ENCODE measurements around the gene UPF2. TPM values are rescaled to one million over a fixed set of nuclear protein-coding genes. Genes with fewer than 3 reads are reported as not detected.
"Not testable (repeated sequence)": the region's sequence is repeated elsewhere in the genome, so short reads cannot be mapped to it uniquely, and the experiment has no call there.

The UPF2 gene
- total RNA-seq, 4 donors from 2014 or later, result 16.5 to 28.6 (median 23.1) TPM

- no peaks in the 10 kb centered on the region for H3K27me3 ChIP-seq
- H3K36me3 ChIP-seq, result no peaks in the 10 kb centered on the region
- intact Hi-C loops (cut with DNase I; ENCODE audit: low total_unique reads) (no loop called here), in situ Hi-C loops (cut with MboI; ENCODE audit: low pct_ligation_motif_present in 1 of 4, low pct_unique_long_range_greater_than_20kb in 1 of 4, low sequenced_read_pairs in 3 of 4) (no loop called here)
- DNase-seq, result no peak
- H3K4me1 ChIP-seq, result peaks cover 0 to 21% (median 12%) of the 10 kb centered on the region in 4 donors
- peak overlapping the region in 3 of 4 donors; percentile 21 to 67 (median 33) for H3K27ac ChIP-seq
- 84 to 95% methylated on average over 6 of the region's 6 CpGs for WGBS, 2 donors (ENCODE audit: low coverage in 1 of 2)
- no peak overlapping the region for H3K4me3 ChIP-seq
- H3K9me3 ChIP-seq, result no peaks in the 10 kb centered on the region
- TF ChIP-seq POLR2A (IDR thresholded peaks at IDR 0.05) (no peak), CTCF (IDR thresholded peaks at IDR 0.05) (no peak), EP300 (IDR thresholded peaks at IDR 0.05; ENCODE audit: low read depth) (no peak), POLR2AphosphoS5 (IDR thresholded peaks at IDR 0.05) (peak in 2 of 3 donors; percentile 40)
Observed at GRCh38 chr10:12018438-12019282, 23.9 kb downstream of the UPF2 start.

GRCh38 chr10:12013926-12014325 is 28.7 kb downstream of the UPF2 start:
- Histone ChIP-seq H3K27ac (no peak overlapping the region), H3K4me3 (no peak overlapping the region), H3K27me3 (no peaks in the 10 kb centered on the region), H3K36me3 (peaks cover 0 to 39% (median 10%) of the 10 kb centered on the region in 4 donors), H3K9me3 (peaks cover 10 to 11% of the 10 kb centered on the region in 2 donors), H3K4me1 (peaks cover 0 to 2% (median under 1%) of the 10 kb centered on the region in 4 donors)
- in situ Hi-C loops (cut with MboI; ENCODE audit: low pct_ligation_motif_present in 1 of 4, low pct_unique_long_range_greater_than_20kb in 1 of 4, low sequenced_read_pairs in 3 of 4) (no loop called here), intact Hi-C loops (cut with DNase I; ENCODE audit: low total_unique reads) (no loop called here)
- TF ChIP-seq CTCF (IDR thresholded peaks at IDR 0.05), result no peak
- TF ChIP-seq POLR2AphosphoS5 (IDR thresholded peaks at IDR 0.05), result no peak
- no peak for TF ChIP-seq POLR2A (IDR thresholded peaks at IDR 0.05)
- TF ChIP-seq EP300 (IDR thresholded peaks at IDR 0.05; ENCODE audit: low read depth), result no peak
- no peak for DNase-seq
- 100% methylated on average over 1 of the region's 1 CpG for WGBS, 2 donors (ENCODE audit: low coverage in 1 of 2)

GRCh38 chr10:12013391-12013790 is 29.2 kb downstream of the UPF2 start:
- DNase-seq; H3K4me3 ChIP-seq; in situ Hi-C loops (cut with MboI; ENCODE audit: low pct_ligation_motif_present in 1 of 4, low pct_unique_long_range_greater_than_20kb in 1 of 4, low sequenced_read_pairs in 3 of 4); H3K27ac ChIP-seq; intact Hi-C loops (cut with DNase I; ENCODE audit: low total_unique reads); H3K27me3 ChIP-seq; H3K4me1 ChIP-seq: not testable (repeated sequence)
- WGBS, 2 donors (ENCODE audit: low coverage in 1 of 2), result 99 to 100% methylated on average over 1 to 6 of the region's 6 CpGs
- Histone ChIP-seq H3K36me3 (peaks cover 0 to 43% (median 10%) of the 10 kb centered on the region in 4 donors), H3K9me3 (peaks cover 10 to 11% of the 10 kb centered on the region in 2 donors)

- peaks cover 10 to 11% of the 10 kb centered on the region in 2 donors for H3K9me3 ChIP-seq
- in situ Hi-C loops (cut with MboI; ENCODE audit: low pct_ligation_motif_present in 1 of 4, low pct_unique_long_range_greater_than_20kb in 1 of 4, low sequenced_read_pairs in 3 of 4), result no loop called here
- no peak for DNase-seq
- H3K27ac ChIP-seq, result no peak overlapping the region
- H3K4me3 ChIP-seq, result no peak overlapping the region
- 91 to 95% methylated on average over 4 of the region's 4 CpGs for WGBS, 2 donors (ENCODE audit: low coverage in 1 of 2)
- intact Hi-C loops (cut with DNase I; ENCODE audit: low total_unique reads), result no loop called here
- TF ChIP-seq POLR2A (IDR thresholded peaks at IDR 0.05), result no peak
- H3K36me3 ChIP-seq, result peaks cover 0 to 43% (median 13%) of the 10 kb centered on the region in 4 donors
- H3K4me1 ChIP-seq, result no peaks in the 10 kb centered on the region
- H3K27me3 ChIP-seq, result no peaks in the 10 kb centered on the region
Observed at GRCh38 chr10:12010353-12010752, 32.3 kb downstream of the UPF2 start.

GRCh38 chr10:12008842-12009241 is 33.8 kb downstream of the UPF2 start:
- intact Hi-C loops (cut with DNase I; ENCODE audit: low total_unique reads), result not testable (repeated sequence)

More at GRCh38 chr10:12008842-12009241, 33.8 kb downstream of the UPF2 start:
- H3K4me3 ChIP-seq; H3K27ac ChIP-seq; in situ Hi-C loops (cut with MboI; ENCODE audit: low pct_ligation_motif_present in 1 of 4, low pct_unique_long_range_greater_than_20kb in 1 of 4, low sequenced_read_pairs in 3 of 4); H3K27me3 ChIP-seq; DNase-seq; H3K4me1 ChIP-seq: not testable (repeated sequence)
- H3K9me3 ChIP-seq, result peaks cover 10 to 11% of the 10 kb centered on the region in 2 donors
- peaks cover 0 to 43% (median 16%) of the 10 kb centered on the region in 4 donors for H3K36me3 ChIP-seq

Data from transverse colon (tissue), 4 donors.